Peyer's patch (tissue), 4 donors: ENCODE results near the gene MAPKAPK3. TPM values are rescaled to one million over a fixed set of nuclear protein-coding genes. Genes with fewer than 3 reads are reported as not detected.

Experiments
- DNase-seq, 3 donors: peaks; one replicate each; pipeline ENCODE4 v3.0.0-alpha.2; 2017 to 2019
- H3K27ac ChIP-seq, 4 donors: fragments of 200-600 bp; sonication (generic); one replicate each; pipeline ENCODE4 v1.5.1; 2016 to 2019
- H3K27me3 ChIP-seq, 2 donors: fragments of 200-600 bp; sonication (generic); one replicate each; pipeline ENCODE4 v1.5.1; 2019
- H3K36me3 ChIP-seq, 3 donors: fragments of 200-600 bp; sonication (generic); one replicate each; pipeline ENCODE4 v1.5.1; 2016 to 2019
- H3K4me1 ChIP-seq, 4 donors: fragments of 200-600 bp; sonication (generic); one replicate each; pipeline ENCODE4 v1.5.1; 2016 to 2019
- H3K4me3 ChIP-seq, 4 donors: fragments of 200-600 bp; sonication (generic); 1 replicate in 3 of 4; 2 replicates in 1 of 4; pipeline ENCODE4 v1.5.1; 2016 to 2019; ENCODE audit warnings: mild to moderate bottlenecking in 1 of 4
- H3K9me3 ChIP-seq, 4 donors: fragments of 200-600 bp; sonication (generic); one replicate each; pipeline ENCODE4 v1.5.1; 2016 to 2019; ENCODE audit warnings: mild to moderate bottlenecking in 1 of 4
- CTCF ChIP-seq, 6 experiments: fragments of 450-650 bp in 4 of 6; fragments of 200-600 bp in 2 of 6; sonication (generic) in 1 of 6; IDR thresholded peaks; one replicate each; pipeline ENCODE4 v1.5.1; 2017 to 2019; ENCODE audit warnings: antibody characterized with exemption in 6 of 6, mild to moderate bottlenecking in 3 of 6, moderate library complexity in 1 of 6
- POLR2A ChIP-seq, 2 donors: fragments of 450-650 bp; IDR thresholded peaks; one replicate each; pipeline ENCODE4 v1.5.1; 2017; ENCODE audit warnings: antibody characterized with exemption in 2 of 2, mild to moderate bottlenecking in 2 of 2, moderate library complexity in 2 of 2
- total RNA-seq, 4 donors: library from RNA; depleted of rRNA; stranded (reverse); fragments of >200 nt; gene quantifications; one replicate each; pipeline ENCODE4 v1.1.0, GENCODE V29; 2016

MAPKAPK3 gene
- total RNA-seq, 4 donors from 2014 or later: 25.6 to 44.0 (median 30.0) TPM

GRCh38 chr3:50575372-50575771 lies 41.6 kb upstream of the MAPKAPK3 start:
- no peaks in the 10 kb centered on the region for H3K9me3 ChIP-seq
- no peak overlapping the region for H3K4me3 ChIP-seq
- no peaks in the 10 kb centered on the region for H3K27me3 ChIP-seq
- no peak for TF ChIP-seq POLR2A (IDR thresholded peaks at IDR 0.05)
- TF ChIP-seq CTCF (IDR thresholded peaks at IDR 0.05): no peak
- DNase-seq: no peak
- no peak overlapping the region for H3K27ac ChIP-seq
- H3K36me3 ChIP-seq: peaks cover 0 to 16% (median 0%) of the 10 kb centered on the region in 3 donors
- H3K4me1 ChIP-seq: peaks cover 0 to 12% (median 1%) of the 10 kb centered on the region in 4 donors

GRCh38 chr3:50577348-50577747 lies 39.6 kb upstream of the MAPKAPK3 start:
- no peak for TF ChIP-seq POLR2A (IDR thresholded peaks at IDR 0.05)
- no peak for TF ChIP-seq CTCF (IDR thresholded peaks at IDR 0.05)
- no peak for DNase-seq
- no peaks in the 10 kb centered on the region for H3K9me3 ChIP-seq
- H3K4me1 ChIP-seq: peaks cover 0 to 3% (median 1%) of the 10 kb centered on the region in 4 donors
- no peak overlapping the region for H3K4me3 ChIP-seq
- no peak overlapping the region for H3K27ac ChIP-seq
- H3K27me3 ChIP-seq: no peaks in the 10 kb centered on the region
- peaks cover 0 to 23% (median 0%) of the 10 kb centered on the region in 3 donors for H3K36me3 ChIP-seq

DNA sequence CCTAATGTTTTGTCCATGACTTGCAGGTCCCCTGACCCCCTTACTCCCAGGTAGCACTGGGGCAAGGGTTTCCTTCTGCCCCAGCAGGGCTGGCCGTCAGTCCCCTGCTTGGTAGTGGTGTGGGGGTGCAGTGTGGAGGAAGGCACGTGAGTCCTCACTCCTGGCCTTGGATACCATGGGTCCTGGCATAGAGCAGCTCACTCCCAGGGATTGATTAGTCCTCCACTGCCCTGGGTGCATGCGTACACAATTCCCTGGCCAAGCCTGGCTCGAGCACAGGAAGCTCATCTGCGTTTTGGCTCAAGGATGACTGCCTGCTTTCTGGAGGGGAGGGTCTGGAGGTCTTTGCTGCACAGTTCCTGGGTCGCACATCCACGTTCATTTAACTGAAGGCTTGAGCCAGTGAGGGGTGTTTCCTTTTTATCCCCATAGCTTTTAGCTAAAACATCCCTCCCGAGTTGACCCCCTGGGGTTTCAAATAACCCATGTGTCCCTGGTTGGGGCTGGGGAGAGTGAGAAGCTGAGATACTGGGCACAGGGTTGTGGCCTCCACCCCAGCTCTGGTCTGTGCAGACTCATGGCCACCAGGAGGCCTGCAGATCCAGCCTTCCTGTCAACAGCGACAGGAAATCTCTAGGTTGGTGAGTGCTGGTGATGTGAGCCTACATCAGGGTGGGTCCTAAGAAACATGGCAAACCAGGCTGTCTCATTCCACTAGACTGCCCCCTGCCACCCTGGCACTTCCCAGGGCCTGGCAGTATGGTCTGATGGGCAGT lies 36.1 kb upstream of the MAPKAPK3 start:
- Histone ChIP-seq H3K9me3 (no peaks in the 10 kb centered on the region), H3K4me1 (no peaks in the 10 kb centered on the region), H3K36me3 (peaks cover 0 to 23% (median 0%) of the 10 kb centered on the region in 3 donors), H3K27ac (no peak overlapping the region), H3K4me3 (no peak overlapping the region), H3K27me3 (no peaks in the 10 kb centered on the region)
- TF ChIP-seq CTCF (IDR thresholded peaks at IDR 0.05) (no peak), POLR2A (IDR thresholded peaks at IDR 0.05) (no peak)
- DNase-seq: no peak

- Histone ChIP-seq H3K27ac (no peak overlapping the region), H3K9me3 (no peaks in the 10 kb centered on the region), H3K4me1 (no peaks in the 10 kb centered on the region), H3K36me3 (peaks cover 0 to 23% (median 0%) of the 10 kb centered on the region in 3 donors), H3K4me3 (no peak overlapping the region), H3K27me3 (no peaks in the 10 kb centered on the region)
- no peak for TF ChIP-seq POLR2A (IDR thresholded peaks at IDR 0.05)
- no peak for TF ChIP-seq CTCF (IDR thresholded peaks at IDR 0.05)
- no peak for DNase-seq
These were observed 35.5 kb upstream of the MAPKAPK3 start for GRCh38 chr3:50581459-50581842.

- H3K4me3 ChIP-seq: no peak overlapping the region
- TF ChIP-seq POLR2A (IDR thresholded peaks at IDR 0.05) (no peak), CTCF (IDR thresholded peaks at IDR 0.05) (no peak)
- no peaks in the 10 kb centered on the region for H3K27me3 ChIP-seq
- H3K9me3 ChIP-seq: no peaks in the 10 kb centered on the region
- no peaks in the 10 kb centered on the region for H3K4me1 ChIP-seq
- DNase-seq: no peak
- H3K36me3 ChIP-seq: peaks cover 0 to 23% (median 0%) of the 10 kb centered on the region in 3 donors
- H3K27ac ChIP-seq: no peak overlapping the region
These were observed 34.9 kb upstream of the MAPKAPK3 start for GRCh38 chr3:50582083-50582482.
